Measurements from ENCODE around the gene KCNK3.

- TF ChIP-seq, protein P1, sequence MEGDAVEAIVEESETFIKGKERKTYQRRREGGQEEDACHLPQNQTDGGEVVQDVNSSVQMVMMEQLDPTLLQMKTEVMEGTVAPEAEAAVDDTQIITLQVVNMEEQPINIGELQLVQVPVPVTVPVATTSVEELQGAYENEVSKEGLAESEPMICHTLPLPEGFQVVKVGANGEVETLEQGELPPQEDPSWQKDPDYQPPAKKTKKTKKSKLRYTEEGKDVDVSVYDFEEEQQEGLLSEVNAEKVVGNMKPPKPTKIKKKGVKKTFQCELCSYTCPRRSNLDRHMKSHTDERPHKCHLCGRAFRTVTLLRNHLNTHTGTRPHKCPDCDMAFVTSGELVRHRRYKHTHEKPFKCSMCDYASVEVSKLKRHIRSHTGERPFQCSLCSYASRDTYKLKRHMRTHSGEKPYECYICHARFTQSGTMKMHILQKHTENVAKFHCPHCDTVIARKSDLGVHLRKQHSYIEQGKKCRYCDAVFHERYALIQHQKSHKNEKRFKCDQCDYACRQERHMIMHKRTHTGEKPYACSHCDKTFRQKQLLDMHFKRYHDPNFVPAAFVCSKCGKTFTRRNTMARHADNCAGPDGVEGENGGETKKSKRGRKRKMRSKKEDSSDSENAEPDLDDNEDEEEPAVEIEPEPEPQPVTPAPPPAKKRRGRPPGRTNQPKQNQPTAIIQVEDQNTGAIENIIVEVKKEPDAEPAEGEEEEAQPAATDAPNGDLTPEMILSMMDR (IDR thresholded peaks at IDR 0.05; ENCODE audit: low read length) = no peak
- no peak for TF ChIP-seq EZH2 (optimal IDR thresholded peaks at IDR 0.05; ENCODE audit: low read depth, low read length)
These were observed 16.8 kb upstream of the KCNK3 start for GRCh38 chr2:26675651-26676255.
